Measurements from ENCODE around the gene ABI2.

DNA sequence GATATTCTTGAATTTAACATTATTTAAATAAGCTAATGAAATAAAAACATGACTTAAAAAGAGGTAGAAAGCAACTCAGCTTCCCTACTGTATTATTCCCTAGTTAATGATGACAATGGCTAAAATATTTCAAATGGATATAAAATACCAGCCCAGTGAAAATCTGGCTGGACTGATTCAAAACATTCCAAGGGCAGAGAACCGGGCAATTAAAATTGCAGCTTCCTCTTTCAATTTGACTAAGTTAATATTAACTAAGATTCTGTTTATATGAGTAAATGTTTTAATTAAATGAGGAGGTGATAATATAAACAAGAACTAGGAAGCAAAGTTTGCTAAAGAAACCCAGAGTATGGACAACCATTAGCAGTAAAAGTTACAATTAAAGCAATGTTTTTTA, 141.4 kb downstream of the ABI2 start:
- TF ChIP-seq, protein P1, sequence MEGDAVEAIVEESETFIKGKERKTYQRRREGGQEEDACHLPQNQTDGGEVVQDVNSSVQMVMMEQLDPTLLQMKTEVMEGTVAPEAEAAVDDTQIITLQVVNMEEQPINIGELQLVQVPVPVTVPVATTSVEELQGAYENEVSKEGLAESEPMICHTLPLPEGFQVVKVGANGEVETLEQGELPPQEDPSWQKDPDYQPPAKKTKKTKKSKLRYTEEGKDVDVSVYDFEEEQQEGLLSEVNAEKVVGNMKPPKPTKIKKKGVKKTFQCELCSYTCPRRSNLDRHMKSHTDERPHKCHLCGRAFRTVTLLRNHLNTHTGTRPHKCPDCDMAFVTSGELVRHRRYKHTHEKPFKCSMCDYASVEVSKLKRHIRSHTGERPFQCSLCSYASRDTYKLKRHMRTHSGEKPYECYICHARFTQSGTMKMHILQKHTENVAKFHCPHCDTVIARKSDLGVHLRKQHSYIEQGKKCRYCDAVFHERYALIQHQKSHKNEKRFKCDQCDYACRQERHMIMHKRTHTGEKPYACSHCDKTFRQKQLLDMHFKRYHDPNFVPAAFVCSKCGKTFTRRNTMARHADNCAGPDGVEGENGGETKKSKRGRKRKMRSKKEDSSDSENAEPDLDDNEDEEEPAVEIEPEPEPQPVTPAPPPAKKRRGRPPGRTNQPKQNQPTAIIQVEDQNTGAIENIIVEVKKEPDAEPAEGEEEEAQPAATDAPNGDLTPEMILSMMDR (IDR thresholded peaks at IDR 0.05), result no peak
- no peak for TF ChIP-seq EP300 (IDR thresholded peaks at IDR 0.05)

All from ovary (tissue), 3 donors.